B cell (primary cell): ENCODE data around the gene KIF16B. TPM values are rescaled to one million over a fixed set of nuclear protein-coding genes. Genes with fewer than 3 reads are reported as not detected.

ENCODE experiments used
- ATAC-seq: fragments of 200-7000 bp; cut with Tn5 transposase; one replicate; pipeline ENCODE4 v1.10.0; 2021; ENCODE audit warnings: low read depth, mild to moderate bottlenecking, moderate number of reproducible peaks, moderate library complexity
- CTCF ChIA-PET: fragments of 350-600 bp; sonication (Branson Sonifier 250); formaldehyde crosslinking; loops from one replicate; lab custom pipeline; 2021; ENCODE audit warnings: antibody characterized with exemption, inconsistent platforms; lab: Charles Lee
- POLR2A ChIA-PET: fragments of 350-600 bp; sonication (Branson Sonifier 250); formaldehyde crosslinking; loops from one replicate; lab custom pipeline; 2021; ENCODE audit warnings: antibody characterized with exemption; lab: Charles Lee
- DNase-seq: peaks from one replicate; pipeline ENCODE4 v3.0.0; 2013
- H2AFZ ChIP-seq: 2 replicates; pipeline ENCODE4 v1.6.1; 2012; ENCODE audit warnings: mild to moderate bottlenecking, low read depth, low read length; ENCODE audit not compliant: insufficient read depth, poor library complexity, severe bottlenecking
- H3K27ac ChIP-seq, 2 donors: 1 replicate in 1 of 2; 2 replicates in 1 of 2; pipeline ENCODE4 v1.5.1; 2012 to 2013; ENCODE audit warnings: low read length in 2 of 2, mild to moderate bottlenecking in 2 of 2, moderate library complexity in 1 of 2
- H3K27me3 ChIP-seq, 4 experiments: fragments of 200-600 bp in 1 of 4; sonication (generic) in 1 of 4; replicated peaks in 1 of 4; 1 replicate in 2 of 4; 2 replicates in 2 of 4; pipeline versions ENCODE4 v1.6.1 to v1.7.0; 2013 to 2016; ENCODE audit warnings: low read length in 3 of 4, mild to moderate bottlenecking in 2 of 4, mixed read lengths in 1 of 4, moderate library complexity in 1 of 4; ENCODE audit not compliant: insufficient read depth in 4 of 4, control insufficient read depth in 3 of 4; ENCODE audit errors: control extremely low read depth in 1 of 4
- H3K36me3 ChIP-seq, 2 experiments: replicated peaks in 1 of 2; 1 replicate in 1 of 2; 2 replicates in 1 of 2; pipeline versions ENCODE4 v1.6.1 to v1.7.1; 2013; ENCODE audit warnings: low read length in 1 of 2; ENCODE audit not compliant: insufficient read depth in 2 of 2, control insufficient read depth in 1 of 2; ENCODE audit errors: control extremely low read depth in 1 of 2, extremely low read depth in 1 of 2
- H3K4me1 ChIP-seq, 2 donors: fragments of 200-600 bp in 1 of 2; sonication (generic) in 1 of 2; 1 replicate in 1 of 2; 2 replicates in 1 of 2; pipeline versions ENCODE4 v1.5.1 to v1.6.1; 2013 to 2017; ENCODE audit warnings: low read length in 2 of 2; ENCODE audit not compliant: control insufficient read depth in 2 of 2, insufficient read depth in 2 of 2
- H3K4me2 ChIP-seq: replicated peaks from 2 replicates; pipeline ENCODE3; 2012; ENCODE audit warnings: mild to moderate bottlenecking, low read depth, low read length; ENCODE audit not compliant: poor library complexity, severe bottlenecking
- H3K4me3 ChIP-seq, 5 experiments: fragments of 200-600 bp in 1 of 5; sonication (generic) in 1 of 5; 1 replicate in 3 of 5; 2 replicates in 2 of 5; pipeline versions ENCODE4 v1.5.1 to v1.7.0; 2011 to 2016; ENCODE audit warnings: low read length in 4 of 5, mild to moderate bottlenecking in 4 of 5, low read depth in 2 of 5, control low read depth in 1 of 5, moderate library complexity in 1 of 5; ENCODE audit not compliant: insufficient read depth in 1 of 5; ENCODE audit errors: control extremely low read depth in 1 of 5, extremely low read depth in 1 of 5
- H3K79me2 ChIP-seq: fragments of 200-600 bp; sonication (generic); one replicate; pipeline ENCODE4 v1.6.0; 2016; ENCODE audit warnings: low read length; ENCODE audit not compliant: control insufficient read depth, insufficient read depth
- H3K9ac ChIP-seq: fragments of 200-600 bp; sonication (generic); 2 replicates; pipeline ENCODE4 v1.6.1; 2017; ENCODE audit warnings: mild to moderate bottlenecking, low read length, moderate library complexity
- H3K9me3 ChIP-seq, 3 donors: one replicate each; pipeline versions ENCODE4 v1.6.1 to v1.7.1; 2013; ENCODE audit warnings: low read length in 2 of 3; ENCODE audit not compliant: control insufficient read depth in 2 of 3, insufficient read depth in 1 of 3; ENCODE audit errors: control extremely low read depth in 1 of 3
- H4K20me1 ChIP-seq: 2 replicates; pipeline ENCODE4 v1.6.0; 2012; ENCODE audit warnings: mild to moderate bottlenecking, low read length; ENCODE audit not compliant: insufficient read depth, control insufficient read depth, poor library complexity, severe bottlenecking
- H3K27ac Mint-ChIP-seq: one replicate; pipeline ENCODE4 v1.8.0; 2021; ENCODE audit warnings: mixed read lengths
- H3K27me3 Mint-ChIP-seq: one replicate; pipeline ENCODE4 v1.8.0; 2021; ENCODE audit warnings: mixed read lengths
- H3K4me1 Mint-ChIP-seq: one replicate; pipeline ENCODE4 v1.8.0; 2021; ENCODE audit warnings: mixed read lengths
- H3K4me3 Mint-ChIP-seq: one replicate; pipeline ENCODE4 v1.8.0; 2021; ENCODE audit warnings: mixed read lengths
- H3K9me3 Mint-ChIP-seq: one replicate; pipeline ENCODE4 v1.8.0; 2022; ENCODE audit warnings: mixed read lengths; ENCODE audit not compliant: insufficient read depth
- CTCF ChIP-seq: fragments of 200-600 bp; IDR thresholded peaks from one replicate; pipeline ENCODE4 v1.8.0; 2022; ENCODE audit warnings: antibody characterized with exemption, mild to moderate bottlenecking
- EZH2 ChIP-seq: IDR thresholded peaks from 2 replicates; pipeline ENCODE4 v1.6.1; 2012; ENCODE audit warnings: borderline replicate concordance, low read depth, mild to moderate bottlenecking, moderate library complexity, low read length; ENCODE audit not compliant: insufficient read depth, poor library complexity, severe bottlenecking
- WGBS: methylation state at CpG from one replicate; pipeline ENCODE4 v1.1.5; 2013; ENCODE audit warnings: missing lambda C conversion rate; ENCODE audit not compliant: insufficient coverage; 5-methylcytosine and 5-hydroxymethylcytosine counted together
- intact Hi-C: fragments of 100-400 bp; cut with micrococcal nuclease; formaldehyde crosslinking; loops from one replicate; pipeline ENCODE4 v1.10.0; 2022
- polyA plus RNA-seq: library from polyadenylated mRNA; depleted of rRNA; stranded (reverse); fragments of >200 nt; gene quantifications from 2 replicates; pipeline ENCODE4 v1.2.3, GENCODE V29; 2012
- total RNA-seq, 2 donors: library from RNA; stranded (reverse); fragments of 120-200 nt in 1 of 2; gene quantifications; 1 replicate in 1 of 2; 2 replicates in 1 of 2; pipeline versions ENCODE4 v1.2.3 to v1.2.4, GENCODE V29; 2013 to 2022

Gene KIF16B
- total and polyA plus RNA-seq, 2 donors (not counting 1 experiment from before 2014, with no cell fraction given), result 4.5 to 13.0 TPM

- H4K20me1 ChIP-seq, result no peaks in the 10 kb centered on the region
- Mint-ChIP-seq H3K4me1 (no peaks in the 10 kb centered on the region), H3K9me3 (peaks cover 2% of the 10 kb centered on the region), H3K27me3 (no peaks in the 10 kb centered on the region), H3K4me3 (no peak overlapping the region), H3K27ac (no peak overlapping the region)
- CTCF ChIA-PET, result no interaction called here
- no peaks in the 10 kb centered on the region for H3K27me3 ChIP-seq
- intact Hi-C loops, result no loop called here
- no peak overlapping the region for H3K9ac ChIP-seq
- H3K4me1 ChIP-seq, result no peaks in the 10 kb centered on the region
- H3K36me3 ChIP-seq, result peaks cover 0 to 15% of the 10 kb centered on the region in 2 experiments
- DNase-seq (no peak), ATAC-seq (no peak)
- H3K27ac ChIP-seq, result no peak overlapping the region
- no peaks in the 10 kb centered on the region for H3K9me3 ChIP-seq
- no peaks in the 10 kb centered on the region for H3K79me2 ChIP-seq
- no peak overlapping the region for H3K4me2 ChIP-seq
- WGBS, result 92% methylated on average over 3 of the region's 4 CpGs
- TF ChIP-seq EZH2, result no peak
- TF ChIP-seq CTCF, result no peak
- POLR2A ChIA-PET, result no interaction called here
- H3K4me3 ChIP-seq, result no peak overlapping the region
- H2AFZ ChIP-seq, result no peak overlapping the region
Observed at GRCh38 chr20:16423311-16424212, 149.7 kb downstream of the KIF16B start.

- no peaks in the 10 kb centered on the region for H3K27me3 Mint-ChIP-seq
- no peak overlapping the region for H3K9ac ChIP-seq
- no peaks in the 10 kb centered on the region for H3K9me3 ChIP-seq
- no peak overlapping the region for H3K27ac Mint-ChIP-seq
- no peaks in the 10 kb centered on the region for H3K27me3 ChIP-seq
- no peaks in the 10 kb centered on the region for H4K20me1 ChIP-seq
- H3K79me2 ChIP-seq, result no peaks in the 10 kb centered on the region
- DNase-seq, result no peak
- WGBS, result 80% methylated on average over 1 of the region's 2 CpGs
- no peak for ATAC-seq
- no peaks in the 10 kb centered on the region for H3K9me3 Mint-ChIP-seq
- no peaks in the 10 kb centered on the region for H3K4me1 ChIP-seq
- no peak overlapping the region for H3K27ac ChIP-seq
- CTCF ChIA-PET, result no interaction called here
- no peaks in the 10 kb centered on the region for H3K4me1 Mint-ChIP-seq
- TF ChIP-seq CTCF (no peak), EZH2 (no peak)
- intact Hi-C loops, result no loop called here
- POLR2A ChIA-PET, result no interaction called here
- H3K4me2 ChIP-seq, result no peak overlapping the region
- H3K4me3 Mint-ChIP-seq, result no peak overlapping the region
- H3K36me3 ChIP-seq, result peaks cover 0 to 6% of the 10 kb centered on the region in 2 experiments
- H3K4me3 ChIP-seq, result no peak overlapping the region
- H2AFZ ChIP-seq, result no peak overlapping the region
Observed at GRCh38 chr20:16419138-16419715, 154.0 kb downstream of the KIF16B start.
